Activated CD8-positive, alpha-beta memory T cell treated with anti-CD3 and anti-CD28 coated beads, Interleukin-2, amount 10 ng/mL, durations not matched to agents 7 days and 5 days (primary cell): ENCODE data around the gene ZDHHC7. TPM values are rescaled to one million over a fixed set of nuclear protein-coding genes. Genes with fewer than 3 reads are reported as not detected.
A peak's percentile ranks its signal among the peaks of the same experiment; 100 is the strongest.

Source experiments
- ATAC-seq: fragments of 150-1000 bp; cut with Tn5 transposase; one replicate; pipeline ENCODE4 v1.10.0; 2021; ENCODE audit warnings: moderate library complexity
- CTCF ChIA-PET: fragments of 350-600 bp; sonication (Branson Sonifier 250); formaldehyde crosslinking; loops from one replicate; lab custom pipeline; 2021; ENCODE audit warnings: antibody characterized with exemption; lab: Charles Lee
- DNase-seq: peaks from one replicate; pipeline ENCODE4 v3.0.0-alpha.2; 2020
- H3K27ac Mint-ChIP-seq: one replicate; pipeline ENCODE4 v1.8.0; 2021; ENCODE audit warnings: mild to moderate bottlenecking, mixed read lengths
- H3K27me3 Mint-ChIP-seq: one replicate; pipeline ENCODE4 v1.8.0; 2021; ENCODE audit warnings: mixed read lengths
- H3K36me3 Mint-ChIP-seq: one replicate; pipeline ENCODE4 v1.8.0; 2021; ENCODE audit warnings: mild to moderate bottlenecking, mixed read lengths
- H3K4me1 Mint-ChIP-seq: one replicate; pipeline ENCODE4 v1.8.0; 2021; ENCODE audit warnings: mixed read lengths
- H3K4me3 Mint-ChIP-seq: one replicate; pipeline ENCODE4 v1.8.0; 2021; ENCODE audit warnings: mild to moderate bottlenecking, moderate library complexity, mixed read lengths
- H3K9me3 Mint-ChIP-seq: one replicate; pipeline ENCODE4 v1.8.0; 2022; ENCODE audit warnings: low read depth, mixed read lengths
- total RNA-seq, 2 experiments: library from RNA; stranded (reverse); gene quantifications; one replicate each; pipeline ENCODE4 v1.2.3, GENCODE V29; 2021

The ZDHHC7 gene
- total RNA-seq, 2 experiments from 2014 or later, result 22.3 to 27.1 TPM

DNA sequence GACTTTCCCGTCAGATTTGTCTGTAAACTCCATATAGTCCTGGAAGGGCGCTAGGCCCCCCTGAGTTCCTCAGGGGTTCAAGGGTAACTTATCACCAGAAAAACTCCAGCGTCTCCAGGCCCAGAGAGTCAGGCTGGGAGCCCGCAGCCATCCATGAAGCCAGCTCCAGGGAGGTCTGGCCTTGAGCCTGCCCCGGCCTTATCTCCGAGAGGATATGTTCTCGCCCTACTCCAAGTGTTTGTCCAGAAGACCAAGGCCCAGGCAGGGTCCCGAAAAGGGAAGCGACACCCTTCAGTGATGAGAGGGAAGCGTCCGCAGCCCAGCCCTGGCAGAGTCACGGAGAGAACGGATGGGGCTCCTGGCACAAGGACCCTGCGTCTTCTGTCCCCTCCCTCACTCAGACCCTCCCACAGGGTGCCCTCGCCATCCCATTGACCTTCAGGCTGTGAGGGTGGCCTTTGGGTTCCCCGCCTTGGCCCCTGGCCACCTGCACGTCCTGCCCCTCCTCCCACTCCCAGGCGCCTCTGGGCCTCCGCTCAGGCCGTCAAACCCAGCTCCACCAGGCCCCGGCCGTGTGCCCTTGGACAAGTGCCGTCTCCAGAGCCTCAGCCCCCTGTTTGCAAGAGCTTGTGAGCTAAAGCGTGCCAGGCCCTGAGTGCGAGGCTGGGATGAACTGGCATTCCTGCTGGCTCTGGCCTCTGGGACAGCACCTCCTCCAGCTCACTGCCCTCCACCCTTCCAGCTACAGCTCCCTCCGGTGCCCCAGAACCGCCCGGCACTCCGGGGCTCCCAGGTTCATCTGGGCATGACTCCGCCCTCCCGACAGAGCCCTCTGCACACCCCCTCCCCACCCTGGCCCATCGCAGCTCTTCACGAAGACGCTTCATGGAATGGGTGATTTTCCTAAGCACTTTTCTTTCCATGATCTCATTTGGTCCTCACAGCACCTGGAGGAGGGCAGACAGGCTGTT is 83.4 kb downstream of the ZDHHC7 start:
- peaks cover 3% of the 10 kb centered on the region for H3K9me3 Mint-ChIP-seq
- DNase-seq (no peak), ATAC-seq (no peak)
- H3K4me1 Mint-ChIP-seq, result no peaks in the 10 kb centered on the region
- CTCF ChIA-PET, result interaction anchor here (4.5 kb wide), 1 partner anchor 43 kb away, joined by 32 read pairs; no protein-coding TSS in a partner anchor
- no peaks in the 10 kb centered on the region for H3K36me3 Mint-ChIP-seq
- no peaks in the 10 kb centered on the region for H3K27me3 Mint-ChIP-seq
- H3K4me3 Mint-ChIP-seq, result no peak overlapping the region
- H3K27ac Mint-ChIP-seq, result no peak overlapping the region

GRCh38 chr16:84926462-84926861 is 84.9 kb downstream of the ZDHHC7 start:
- Mint-ChIP-seq H3K4me3 (no peak overlapping the region), H3K4me1 (no peaks in the 10 kb centered on the region), H3K36me3 (no peaks in the 10 kb centered on the region), H3K27me3 (no peaks in the 10 kb centered on the region), H3K27ac (no peak overlapping the region), H3K9me3 (peaks cover 3% of the 10 kb centered on the region)
- CTCF ChIA-PET, result interaction anchor here (1.1 to 4.5 kb wide), 6 partner anchors 21 to 172 kb away, joined by 3 to 32 read pairs (median 10); no protein-coding TSS in a partner anchor
- DNase-seq (no peak), ATAC-seq (no peak)

- DNase-seq, result no peak
- no peak overlapping the region for H3K4me3 Mint-ChIP-seq
- H3K27me3 Mint-ChIP-seq, result no peaks in the 10 kb centered on the region
- CTCF ChIA-PET, result interaction anchor here (1.1 to 4.5 kb wide), 10 partner anchors 21 to 189 kb away, joined by 3 to 32 read pairs (median 6); no protein-coding TSS in a partner anchor
- no peak overlapping the region for H3K27ac Mint-ChIP-seq
- no peaks in the 10 kb centered on the region for H3K9me3 Mint-ChIP-seq
- ATAC-seq, result no peak
- no peaks in the 10 kb centered on the region for H3K4me1 Mint-ChIP-seq
- H3K36me3 Mint-ChIP-seq, result no peaks in the 10 kb centered on the region
Observed at GRCh38 chr16:84925773-84926372, 85.5 kb downstream of the ZDHHC7 start.

DNA sequence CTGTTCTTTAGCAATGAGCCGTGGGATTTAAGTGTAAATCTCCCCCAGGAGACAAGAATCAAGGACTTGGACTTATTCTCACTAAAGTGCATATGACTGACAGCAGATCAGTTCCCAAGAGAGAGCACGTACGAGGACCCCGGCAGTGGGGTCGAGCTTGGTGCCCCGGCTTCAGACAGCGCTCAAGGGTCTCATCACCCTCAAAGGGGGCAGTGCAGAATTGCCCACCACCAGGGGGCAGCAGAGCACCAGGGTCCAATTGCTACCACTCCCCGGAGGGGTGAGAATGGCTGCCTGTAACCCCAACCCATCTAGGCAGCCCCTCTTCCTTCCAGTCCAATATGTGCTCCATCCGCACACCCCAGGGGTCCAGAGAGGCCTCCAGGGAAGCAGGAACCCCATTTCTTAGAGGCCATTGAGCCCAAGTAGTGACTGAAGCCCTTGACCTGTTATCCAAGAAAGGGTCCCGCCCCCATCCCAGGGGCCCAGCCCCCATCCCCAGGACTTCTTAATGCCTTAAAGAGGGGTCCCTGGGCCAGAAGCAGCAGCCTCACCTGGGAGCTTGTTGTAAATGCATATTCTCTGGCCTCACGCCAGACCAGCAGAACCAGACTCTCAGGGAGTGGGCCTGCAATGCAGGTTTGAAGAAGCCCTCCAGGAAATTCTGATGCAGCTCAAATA is 86.1 kb downstream of the ZDHHC7 start:
- H3K9me3 Mint-ChIP-seq, result no peaks in the 10 kb centered on the region
- no peak overlapping the region for H3K27ac Mint-ChIP-seq
- CTCF ChIA-PET, result interaction anchor here (1.1 to 4.5 kb wide), 11 partner anchors 22 to 969 kb away, joined by 3 to 32 read pairs (median 6); no protein-coding TSS in a partner anchor
- peak; percentile 64 for ATAC-seq
- H3K4me3 Mint-ChIP-seq, result no peak overlapping the region
- peak; percentile 74 for DNase-seq
- no peaks in the 10 kb centered on the region for H3K36me3 Mint-ChIP-seq
- no peaks in the 10 kb centered on the region for H3K27me3 Mint-ChIP-seq
- H3K4me1 Mint-ChIP-seq, result no peaks in the 10 kb centered on the region

- Mint-ChIP-seq H3K4me1 (no peaks in the 10 kb centered on the region), H3K36me3 (no peaks in the 10 kb centered on the region), H3K27ac (no peak overlapping the region), H3K27me3 (no peaks in the 10 kb centered on the region), H3K4me3 (no peak overlapping the region), H3K9me3 (no peaks in the 10 kb centered on the region)
- DNase-seq (no peak), ATAC-seq (no peak)
- CTCF ChIA-PET, result interaction anchor here (1.4 to 4.5 kb wide), 6 partner anchors 30 to 968 kb away, joined by 3 to 32 read pairs (median 6); no protein-coding TSS in a partner anchor
Observed at GRCh38 chr16:84924331-84925091, 86.8 kb downstream of the ZDHHC7 start.

Other genes starting within 250 kb of the ZDHHC7 start
- not detected for gene CRISPLD2, start 191.6 kb downstream of the ZDHHC7 start, total RNA-seq
- gene KIAA0513, start 16.3 kb upstream of the ZDHHC7 start, total RNA-seq, result 1 to 10 TPM; 7.9 to 9.6 TPM
- gene CIBAR2, start 100.9 kb upstream of the ZDHHC7 start, total RNA-seq, result not detected